Peyer's patch (tissue), 4 donors: Measurements from ENCODE around the gene PHKA1.

Experiments
- POLR2A ChIP-seq, 2 donors: fragments of 450-650 bp; IDR thresholded peaks; one replicate each; pipeline ENCODE4 v1.5.1; 2017; ENCODE audit warnings: antibody characterized with exemption in 2 of 2, mild to moderate bottlenecking in 2 of 2, moderate library complexity in 2 of 2
- TF ChIP-seq, protein P1 (sequence below), 6 experiments: fragments of 450-650 bp in 4 of 6; fragments of 200-600 bp in 2 of 6; sonication (generic) in 1 of 6; IDR thresholded peaks; one replicate each; pipeline ENCODE4 v1.5.1; 2017 to 2019; ENCODE audit warnings: antibody characterized with exemption in 6 of 6, mild to moderate bottlenecking in 3 of 6, moderate library complexity in 1 of 6

- TF ChIP-seq, protein P1, sequence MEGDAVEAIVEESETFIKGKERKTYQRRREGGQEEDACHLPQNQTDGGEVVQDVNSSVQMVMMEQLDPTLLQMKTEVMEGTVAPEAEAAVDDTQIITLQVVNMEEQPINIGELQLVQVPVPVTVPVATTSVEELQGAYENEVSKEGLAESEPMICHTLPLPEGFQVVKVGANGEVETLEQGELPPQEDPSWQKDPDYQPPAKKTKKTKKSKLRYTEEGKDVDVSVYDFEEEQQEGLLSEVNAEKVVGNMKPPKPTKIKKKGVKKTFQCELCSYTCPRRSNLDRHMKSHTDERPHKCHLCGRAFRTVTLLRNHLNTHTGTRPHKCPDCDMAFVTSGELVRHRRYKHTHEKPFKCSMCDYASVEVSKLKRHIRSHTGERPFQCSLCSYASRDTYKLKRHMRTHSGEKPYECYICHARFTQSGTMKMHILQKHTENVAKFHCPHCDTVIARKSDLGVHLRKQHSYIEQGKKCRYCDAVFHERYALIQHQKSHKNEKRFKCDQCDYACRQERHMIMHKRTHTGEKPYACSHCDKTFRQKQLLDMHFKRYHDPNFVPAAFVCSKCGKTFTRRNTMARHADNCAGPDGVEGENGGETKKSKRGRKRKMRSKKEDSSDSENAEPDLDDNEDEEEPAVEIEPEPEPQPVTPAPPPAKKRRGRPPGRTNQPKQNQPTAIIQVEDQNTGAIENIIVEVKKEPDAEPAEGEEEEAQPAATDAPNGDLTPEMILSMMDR (IDR thresholded peaks at IDR 0.05), result no peak
- TF ChIP-seq POLR2A (IDR thresholded peaks at IDR 0.05), result no peak
Measured at GRCh38 chrX:72659723-72660122, 54.4 kb downstream of the PHKA1 start.
